Measurements from ENCODE around the gene CRADD. TPM values are rescaled to one million over a fixed set of nuclear protein-coding genes. Genes with fewer than 3 reads are reported as not detected.

CRADD gene
- total and polyA plus RNA-seq, 2 donors (not counting 3 experiments of a cell fraction or from before 2014, with no cell fraction given): 11.7 to 14.5 TPM

- H3K79me2 ChIP-seq (ENCODE audit: control insufficient read depth, insufficient read depth, low read length): no peaks in the 10 kb centered on the region
- no TSS peak for BruUV-seq (replicated peaks)
- H3K9ac ChIP-seq (replicated peaks; ENCODE audit: extremely low read depth, insufficient read depth, low read length): no peak overlapping the region
- H3K9me3 ChIP-seq (replicated peaks; ENCODE audit: control insufficient read depth, insufficient read depth, low read length): no peaks in the 10 kb centered on the region
- FAIRE-seq (no peak), DNase-seq (ENCODE audit: low read depth, low spot score) (no peak)
- POLR2A ChIA-PET: no interaction called here
- H4K20me1 ChIP-seq (replicated peaks; ENCODE audit: control insufficient read depth, extremely low read depth, insufficient read depth, low read length): no peaks in the 10 kb centered on the region
- H3K36me3 ChIP-seq (ENCODE audit: control insufficient read depth in 2 of 2, extremely low read depth in 1 of 2, insufficient read depth in 2 of 2, low read length in 2 of 2): no peaks in the 10 kb centered on the region
- H3K4me3 ChIP-seq (replicated peaks in 1 of 3; ENCODE audit: insufficient read depth in 1 of 3, low read depth in 1 of 3, low read length in 3 of 3): no peak overlapping the region
- no peak for TF ChIP-seq GATA2 (IDR thresholded peaks at IDR 0.05; ENCODE audit: insufficient read depth, insufficient read length, low read depth, low read length)
- TF ChIP-seq MYC (IDR thresholded peaks at IDR 0.05; ENCODE audit: low read depth, low read length): no peak
- no peak for TF ChIP-seq POLR2AphosphoS5 (IDR thresholded peaks at IDR 0.05; ENCODE audit: insufficient read depth, low read depth, low read length)
- TF ChIP-seq CTCF (IDR thresholded peaks at IDR 0.05; ENCODE audit: extremely low read depth in 1 of 2, insufficient read depth in 1 of 2, low read depth in 1 of 2, low read length in 2 of 2): no peak
- no peak for TF ChIP-seq EZH2 (IDR thresholded peaks at IDR 0.05; ENCODE audit: borderline replicate concordance, low read depth, low read length, severe bottlenecking)
- no peak for TF ChIP-seq FOS (IDR thresholded peaks at IDR 0.05; ENCODE audit: borderline replicate concordance, insufficient read depth, low read length)
- TF ChIP-seq JUN (IDR thresholded peaks at IDR 0.05; ENCODE audit: borderline replicate concordance, insufficient read depth, insufficient read length, low read depth): no peak
- no peak for TF ChIP-seq POLR2A (IDR thresholded peaks at IDR 0.05; ENCODE audit: low read depth, low read length)
- no peak for TF ChIP-seq MAX (IDR thresholded peaks at IDR 0.05; ENCODE audit: insufficient read depth, insufficient read length)
- intact Hi-C loops (cut with micrococcal nuclease) (no loop called here), dilution Hi-C loops (cut with MboI; ENCODE audit: extremely low pct_ligation_motif_present, low sequenced_read_pairs) (no loop called here)
- H2AFZ ChIP-seq (ENCODE audit: low read depth, low read length): no peak overlapping the region
- CTCF ChIA-PET: no interaction called here
- no peaks in the 10 kb centered on the region for H3K9me1 ChIP-seq (replicated peaks; ENCODE audit: control insufficient read depth, extremely low read depth, insufficient read depth, low read length)
- no peaks in the 10 kb centered on the region for H3K27me3 ChIP-seq (ENCODE audit: control insufficient read depth in 2 of 2, insufficient read depth in 2 of 2, low read length in 2 of 2)
- no peak overlapping the region for H3K27ac ChIP-seq (ENCODE audit: insufficient read depth, low read depth, low read length)
- no peak overlapping the region for H3K4me2 ChIP-seq (ENCODE audit: insufficient read depth, low read length)
- H3K4me1 ChIP-seq (ENCODE audit: control insufficient read depth, extremely low read depth, insufficient read depth, low read length): no peaks in the 10 kb centered on the region
Measured at GRCh38 chr12:93706824-93707223, 29.6 kb downstream of the CRADD start.
